COLO668 (cell line): ENCODE results near the gene MMP25.
A peak's percentile ranks its signal among the peaks of the same experiment; 100 is the strongest.

Source experiments
- DNase-seq: peaks from one replicate; lab custom pipeline; 2025; ENCODE audit not compliant: unreplicated experiment; lab: John Stamatoyannopoulos, UW

Gene MMP25

DNA sequence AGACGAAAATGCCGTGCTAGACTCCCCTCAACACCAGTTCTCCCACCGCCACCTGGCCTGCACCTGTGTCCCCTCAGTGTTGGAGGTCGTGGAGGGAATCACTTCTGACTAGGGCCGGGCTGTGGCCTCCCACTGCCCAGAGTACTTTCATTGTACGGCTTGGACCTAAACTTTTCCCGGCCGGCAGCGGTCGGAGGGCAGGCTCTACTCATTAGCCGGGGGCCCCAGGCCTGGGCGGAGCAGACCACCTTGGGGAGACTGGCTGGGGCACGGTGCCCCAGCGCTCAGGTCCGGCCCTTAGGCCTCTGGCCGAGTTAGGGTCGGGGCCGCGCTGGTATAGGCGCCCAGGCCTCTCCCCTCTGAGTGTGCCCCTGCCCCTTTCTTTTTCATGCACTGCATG, 29.0 kb upstream of the MMP25 start:
- DNase-seq: no peak

DNA sequence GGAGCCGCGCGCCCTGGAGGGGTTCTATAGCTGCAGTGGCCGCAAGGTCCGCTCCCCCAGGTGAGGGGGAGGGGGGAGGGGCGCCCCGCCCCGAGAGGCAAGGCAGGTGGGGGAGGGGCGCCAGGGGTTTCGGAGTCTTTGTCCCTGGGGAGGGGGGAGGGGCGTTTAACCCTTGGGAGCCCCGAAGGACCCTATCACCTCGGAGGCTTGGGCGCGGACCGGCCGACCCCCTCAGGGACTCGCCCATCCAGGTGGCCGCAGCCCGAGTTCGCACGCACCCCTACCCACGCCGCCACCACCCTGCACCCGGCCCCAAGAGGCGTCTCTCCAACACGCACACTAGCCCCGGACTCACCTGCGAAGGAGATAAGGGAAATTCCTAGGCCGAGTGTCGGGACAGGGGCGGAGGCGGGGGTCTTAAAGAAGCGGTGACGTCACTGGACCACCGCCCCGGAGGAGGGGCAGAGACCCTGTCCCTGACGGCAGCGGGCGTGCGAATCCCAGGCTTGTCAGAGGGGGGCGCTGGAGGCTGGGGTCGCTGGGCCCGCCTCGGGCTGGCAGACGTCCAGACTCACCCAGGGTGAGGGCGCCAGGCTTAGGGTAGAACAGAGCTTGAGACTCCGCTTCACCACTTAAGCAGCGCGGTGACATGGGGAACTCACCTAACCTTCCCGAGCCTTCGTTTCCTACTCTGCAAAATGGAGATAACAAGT, 28.4 kb upstream of the MMP25 start, which contains the start of gene CLDN6:
Gene CLDN6 (minus strand): TSS at position 390 of the 713 bp plus-strand sequence. CDS start 2,162 bp downstream, outside the sequence.
- peak; percentile 38 for DNase-seq

DNA sequence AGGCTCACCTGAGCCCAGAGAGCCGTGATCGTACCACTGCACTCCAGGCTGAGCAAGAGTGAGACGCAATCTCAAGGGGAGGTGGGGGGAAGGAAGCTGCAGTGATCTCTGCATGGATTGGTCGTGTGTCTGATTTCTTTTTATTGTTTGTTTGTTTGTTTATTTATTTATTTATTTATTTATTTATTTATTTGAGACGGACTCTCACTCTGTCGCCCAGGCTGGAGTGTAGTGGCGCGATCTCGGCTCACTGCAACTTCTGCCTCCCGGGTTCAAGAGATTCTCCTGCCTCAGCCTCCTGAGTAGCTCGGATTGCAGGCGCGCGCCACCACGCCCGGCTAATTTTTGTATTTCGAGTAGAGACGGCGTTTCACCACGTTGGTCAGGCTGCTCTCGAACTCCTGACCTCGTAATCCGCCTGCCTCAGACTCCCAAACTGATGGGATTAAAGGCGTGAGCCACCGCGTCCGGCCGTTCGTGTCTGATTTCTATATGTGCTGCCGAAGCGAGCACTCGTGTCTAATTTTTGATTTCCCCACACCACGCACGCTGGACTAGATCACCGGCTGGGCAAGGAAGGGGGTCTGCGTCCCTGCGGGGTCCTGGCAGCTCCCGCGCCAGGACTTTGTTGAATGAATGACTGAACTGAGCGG, 26.6 kb upstream of the MMP25 start:
- no peak for DNase-seq

DNA sequence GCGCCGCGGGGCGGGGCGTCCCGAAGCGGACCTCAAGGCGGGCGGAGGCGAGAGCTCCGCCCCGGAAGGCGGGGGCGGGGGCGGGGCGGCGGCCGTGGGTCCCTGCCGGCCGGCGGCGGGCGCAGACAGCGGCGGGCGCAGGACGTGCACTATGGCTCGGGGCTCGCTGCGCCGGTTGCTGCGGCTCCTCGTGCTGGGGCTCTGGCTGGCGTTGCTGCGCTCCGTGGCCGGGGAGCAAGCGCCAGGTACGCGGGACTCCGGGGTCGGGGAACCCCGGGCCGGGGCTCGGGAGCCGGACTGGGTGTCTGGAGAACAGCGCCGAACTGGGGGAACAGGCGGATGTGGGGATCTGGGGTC, 26.1 kb upstream of the MMP25 start, which contains the start of gene TNFRSF12A:
Gene TNFRSF12A (plus strand): TSS at position 122 of the 357 bp plus-strand sequence. CDS start 30 bp downstream, at position 152.
- DNase-seq: peak; percentile 86

DNA sequence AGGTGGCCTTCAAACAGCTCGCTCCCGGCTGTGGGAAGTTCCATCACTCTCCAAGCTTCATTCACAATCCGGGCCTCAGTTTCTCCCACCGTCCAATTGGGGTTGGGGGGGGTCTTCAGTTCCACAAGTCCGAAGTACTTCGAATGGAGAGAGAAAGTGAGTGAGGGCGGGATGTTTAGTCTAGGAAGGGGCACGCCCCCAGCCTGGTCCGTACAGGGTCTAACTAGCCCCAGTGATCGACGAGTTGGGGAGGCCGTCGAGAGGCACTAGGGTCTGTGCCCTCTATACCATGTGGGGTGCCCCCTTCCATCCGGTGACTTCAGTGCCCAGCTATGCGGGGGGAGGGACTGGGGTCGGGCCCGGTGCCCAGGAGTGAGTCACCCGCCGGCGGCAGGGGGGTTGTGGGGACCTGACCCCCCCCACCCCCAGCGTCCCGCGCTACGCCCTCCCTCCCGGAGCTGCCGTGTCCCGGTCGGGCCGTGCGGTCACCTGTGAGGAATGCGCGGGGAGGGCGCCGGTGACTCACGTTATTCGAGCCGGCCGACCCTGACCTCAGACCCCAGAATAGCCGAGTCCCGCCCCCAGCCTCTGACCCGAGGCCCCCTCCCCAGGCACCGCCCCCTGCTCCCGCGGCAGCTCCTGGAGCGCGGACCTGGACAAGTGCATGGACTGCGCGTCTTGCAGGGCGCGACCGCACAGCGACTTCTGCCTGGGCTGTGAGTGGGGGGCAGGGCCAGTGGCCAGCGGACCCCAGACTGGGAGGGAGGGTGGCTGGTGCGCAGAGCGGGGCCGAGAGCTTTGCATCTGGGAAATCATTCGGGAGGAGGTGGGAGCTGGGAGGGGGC, 25.5 kb upstream of the MMP25 start:
- DNase-seq: peak; percentile 55

DNA sequence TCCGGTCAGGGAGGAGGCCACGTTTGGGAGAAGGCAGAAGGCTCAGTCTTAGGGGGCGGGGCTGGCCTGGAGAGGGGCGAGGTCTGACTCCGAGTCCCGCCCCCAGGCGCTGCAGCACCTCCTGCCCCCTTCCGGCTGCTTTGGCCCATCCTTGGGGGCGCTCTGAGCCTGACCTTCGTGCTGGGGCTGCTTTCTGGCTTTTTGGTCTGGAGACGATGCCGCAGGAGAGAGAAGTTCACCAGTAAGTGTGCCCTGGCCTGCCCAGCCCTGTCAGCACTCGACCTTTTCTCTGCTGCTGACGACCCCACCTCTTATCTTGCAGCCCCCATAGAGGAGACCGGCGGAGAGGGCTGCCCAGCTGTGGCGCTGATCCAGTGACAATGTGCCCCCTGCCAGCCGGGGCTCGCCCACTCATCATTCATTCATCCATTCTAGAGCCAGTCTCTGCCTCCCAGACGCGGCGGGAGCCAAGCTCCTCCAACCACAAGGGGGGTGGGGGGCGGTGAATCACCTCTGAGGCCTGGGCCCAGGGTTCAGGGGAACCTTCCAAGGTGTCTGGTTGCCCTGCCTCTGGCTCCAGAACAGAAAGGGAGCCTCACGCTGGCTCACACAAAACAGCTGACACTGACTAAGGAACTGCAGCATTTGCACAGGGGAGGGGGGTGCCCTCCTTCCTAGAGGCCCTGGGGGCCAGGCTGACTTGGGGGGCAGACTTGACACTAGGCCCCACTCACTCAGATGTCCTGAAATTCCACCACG, 24.7 kb upstream of the MMP25 start:
- DNase-seq: peak; percentile 73

DNA sequence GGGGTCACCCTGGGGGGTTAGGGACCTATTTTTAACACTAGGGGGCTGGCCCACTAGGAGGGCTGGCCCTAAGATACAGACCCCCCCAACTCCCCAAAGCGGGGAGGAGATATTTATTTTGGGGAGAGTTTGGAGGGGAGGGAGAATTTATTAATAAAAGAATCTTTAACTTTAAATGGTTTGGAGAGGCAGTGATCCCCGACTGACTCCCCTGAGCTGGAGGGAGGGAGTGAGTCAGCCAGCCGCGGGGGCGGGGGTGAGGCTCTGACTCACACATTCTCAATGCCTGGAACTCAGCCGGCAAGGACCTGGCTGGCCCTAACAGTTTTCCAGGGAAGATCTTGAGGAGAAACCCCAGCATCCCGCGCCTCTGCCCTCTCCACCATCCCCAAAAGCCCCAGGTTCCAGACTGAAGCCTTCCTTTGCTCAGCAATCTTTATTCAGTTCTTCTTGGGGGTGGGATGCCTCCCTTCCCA, 24.1 kb upstream of the MMP25 start:
- peak; percentile 72 for DNase-seq

DNA sequence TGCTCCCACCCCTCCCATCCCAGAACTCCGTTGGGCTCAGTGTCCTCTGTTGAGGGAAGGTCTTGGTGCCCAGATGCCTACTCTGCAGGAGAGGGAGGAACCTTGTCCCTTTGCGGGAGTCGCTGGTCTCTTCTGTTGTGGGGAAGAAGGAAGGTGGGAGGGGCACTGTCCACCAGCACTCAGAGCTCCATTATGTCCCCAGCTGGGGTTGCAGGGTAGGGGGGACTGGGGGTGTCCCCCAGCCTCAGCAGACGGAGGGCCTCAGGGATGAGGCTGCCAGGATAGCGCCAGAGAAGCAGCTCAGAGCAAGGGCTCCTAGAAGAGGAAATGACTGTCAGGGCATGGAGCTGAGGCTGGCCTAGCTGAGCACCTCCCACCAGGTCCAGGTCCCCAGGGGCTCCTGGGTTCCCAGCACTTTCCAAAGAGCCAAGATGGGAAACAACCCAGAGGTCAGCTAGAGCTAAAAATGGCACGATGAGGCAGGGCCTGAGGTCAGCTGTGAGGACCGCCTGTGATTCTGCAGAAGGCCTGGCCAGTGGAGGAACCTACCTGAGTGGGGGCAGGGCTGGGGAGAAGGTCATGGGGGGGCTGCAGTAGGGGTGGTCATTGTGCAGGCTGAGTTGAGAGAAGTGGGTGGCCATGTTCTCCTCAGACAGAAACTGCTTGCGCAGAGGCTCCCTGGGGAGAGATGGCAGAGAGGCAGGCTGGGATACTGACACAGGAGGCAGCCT, 23.5 kb upstream of the MMP25 start:
- no peak for DNase-seq

DNA sequence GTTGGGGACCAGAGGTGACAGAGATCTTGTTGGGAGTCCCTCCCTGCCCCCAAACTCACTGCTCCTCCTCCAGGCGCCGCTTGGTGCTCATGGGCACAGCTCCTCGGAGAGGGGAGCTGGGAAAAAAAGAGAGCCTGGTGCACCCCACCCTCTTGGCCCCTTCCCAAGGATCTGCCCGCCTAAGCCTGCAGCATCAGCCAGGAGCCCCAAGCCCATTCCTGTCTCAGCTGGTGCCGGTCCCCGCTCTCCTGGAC, 23.0 kb upstream of the MMP25 start:
- peak; percentile 25 for DNase-seq

DNA sequence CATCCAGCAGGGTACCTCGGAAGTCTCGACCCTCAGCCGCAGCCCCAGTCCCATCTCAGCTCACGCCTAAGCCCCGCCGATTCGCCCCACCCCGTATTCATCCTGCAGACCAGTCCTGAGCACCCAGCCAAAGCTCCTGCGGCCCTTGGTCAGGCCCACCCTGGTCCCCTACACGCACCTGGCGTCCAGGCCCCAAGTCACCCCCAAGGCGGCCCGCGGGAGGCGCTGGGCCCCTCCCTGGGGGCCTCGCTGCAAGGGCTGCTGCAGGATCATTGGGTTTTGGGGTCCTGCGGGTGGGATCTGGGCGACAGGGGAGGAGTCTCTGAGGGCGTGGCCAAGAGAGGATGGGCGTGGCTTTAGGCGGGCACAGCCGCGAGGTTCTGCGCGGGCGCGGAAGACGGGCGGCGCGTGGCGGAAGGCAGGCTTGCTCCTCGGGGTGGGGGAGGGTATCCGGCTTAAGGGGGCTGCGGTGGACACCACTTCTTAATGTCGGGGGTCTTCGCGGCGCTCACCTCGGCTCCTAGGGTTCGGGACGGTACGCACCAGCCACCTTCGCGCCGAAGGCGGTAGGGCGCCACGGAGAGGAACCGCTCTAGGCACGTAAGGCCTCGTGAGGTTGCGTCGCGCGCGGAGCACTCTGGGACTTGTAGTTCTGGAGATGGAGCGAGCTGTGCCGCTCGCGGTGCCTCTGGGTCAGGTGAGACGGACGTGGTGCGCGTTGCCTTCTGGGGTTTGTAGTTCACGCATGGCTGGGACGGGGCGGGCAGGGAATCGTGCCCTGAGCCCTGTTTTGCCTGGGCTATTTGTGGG, 22.5 kb upstream of the MMP25 start, which contains the start of the genes HCFC1R1 and THOC6:
Gene HCFC1R1 (minus strand): TSS at position 274 of the 810 bp plus-strand sequence. CDS start 1 bp downstream, at position 273.
Gene THOC6 (plus strand): TSS at position 367 of the 810 bp plus-strand sequence. CDS start 292 bp downstream, at position 659.
- DNase-seq: peak; percentile 98

DNA sequence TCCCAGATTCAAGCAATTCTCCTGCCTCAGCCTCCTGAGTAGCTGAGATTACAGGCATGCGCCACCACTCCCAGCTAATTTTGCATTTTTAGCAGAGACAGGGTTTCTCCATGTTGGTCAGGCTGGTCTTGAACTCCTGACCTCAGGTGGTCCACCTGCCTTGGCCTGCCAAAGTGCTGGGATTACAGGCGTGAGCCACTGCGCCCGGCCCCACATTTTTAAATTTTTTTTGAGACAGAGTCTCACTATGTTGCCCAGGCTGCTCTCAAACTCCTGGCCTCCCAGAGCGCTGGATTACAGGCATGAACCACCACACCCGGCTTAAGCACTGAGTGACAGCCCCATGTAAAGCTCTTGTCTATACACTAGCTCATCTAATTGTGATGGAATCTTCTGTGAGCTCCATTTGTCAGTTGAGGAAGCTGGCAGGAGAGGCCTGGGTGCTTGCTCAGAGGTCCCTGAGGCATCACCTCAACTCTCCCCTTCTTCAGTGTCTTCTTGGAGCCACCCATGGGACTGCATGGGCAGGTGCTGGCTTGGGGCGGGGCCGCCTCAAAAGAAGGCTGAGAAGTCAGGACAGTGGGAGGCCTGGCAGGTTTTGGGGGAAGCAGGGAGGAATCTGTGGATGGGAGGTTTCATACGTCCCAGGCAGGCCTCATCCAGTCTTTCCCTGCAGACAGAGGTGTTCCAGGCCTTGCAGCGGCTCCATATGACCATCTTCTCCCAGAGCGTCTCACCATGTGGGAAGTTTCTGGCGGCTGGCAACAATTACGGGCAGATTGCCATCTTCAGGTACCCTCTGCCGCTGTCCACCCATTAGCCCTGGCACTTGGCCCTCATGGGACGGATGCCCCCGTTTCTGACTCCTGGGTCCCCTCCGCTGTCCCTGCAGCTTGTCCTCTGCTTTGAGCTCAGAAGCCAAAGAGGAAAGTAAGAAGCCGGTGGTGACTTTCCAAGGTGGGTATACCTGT, 21.0 kb upstream of the MMP25 start:
- no peak for DNase-seq

DNA sequence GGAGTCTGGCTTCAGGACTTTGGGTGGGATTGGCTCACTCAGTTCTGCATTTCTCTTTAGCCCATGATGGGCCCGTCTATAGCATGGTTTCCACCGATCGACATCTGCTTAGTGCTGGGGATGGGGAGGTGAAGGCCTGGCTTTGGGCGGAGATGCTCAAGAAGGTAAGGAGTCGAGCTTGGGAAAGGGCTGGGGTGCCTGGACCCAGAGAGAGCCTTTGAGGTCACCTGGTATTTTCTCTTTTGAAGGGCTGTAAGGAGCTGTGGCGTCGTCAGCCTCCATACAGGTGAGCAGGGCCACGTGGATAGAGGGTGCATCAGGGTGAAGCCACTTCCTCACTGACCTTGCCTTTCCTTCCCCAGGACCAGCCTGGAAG, 20.4 kb upstream of the MMP25 start:
- DNase-seq: no peak

DNA sequence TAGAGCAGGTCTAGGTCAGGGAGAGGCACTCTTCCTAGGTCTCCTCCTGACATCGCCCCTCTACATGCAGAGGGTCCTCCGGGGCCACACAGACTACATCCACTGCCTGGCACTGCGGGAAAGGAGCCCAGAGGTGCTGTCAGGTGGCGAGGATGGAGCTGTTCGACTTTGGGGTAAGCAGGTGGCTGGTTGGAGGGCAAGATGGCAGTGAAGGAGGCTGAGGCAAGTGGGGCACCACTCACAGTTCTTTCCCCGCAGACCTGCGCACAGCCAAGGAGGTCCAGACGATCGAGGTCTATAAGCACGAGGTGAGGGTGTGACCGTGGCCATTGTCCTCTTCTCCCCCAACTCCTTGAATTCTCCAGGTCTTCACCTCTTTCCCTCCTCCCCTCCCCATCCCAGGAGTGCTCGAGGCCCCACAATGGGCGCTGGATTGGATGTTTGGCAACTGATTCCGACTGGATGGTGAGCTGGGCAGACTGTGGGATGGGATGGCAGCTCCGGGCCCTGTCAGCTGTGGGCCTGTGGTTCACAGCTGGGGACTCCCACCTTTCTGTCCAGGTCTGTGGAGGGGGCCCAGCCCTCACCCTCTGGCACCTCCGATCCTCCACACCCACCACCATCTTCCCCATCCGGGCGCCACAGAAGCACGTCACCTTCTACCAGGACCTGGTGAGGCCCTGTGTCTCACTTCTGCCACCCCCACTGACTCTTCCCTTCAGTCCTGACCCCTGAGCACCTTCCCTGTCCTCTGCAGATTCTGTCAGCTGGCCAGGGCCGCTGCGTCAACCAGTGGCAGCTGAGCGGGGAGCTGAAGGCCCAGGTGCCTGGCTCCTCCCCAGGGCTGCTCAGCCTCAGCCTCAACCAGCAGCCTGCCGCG, 19.5 kb upstream of the MMP25 start:
- no peak for DNase-seq

DNA sequence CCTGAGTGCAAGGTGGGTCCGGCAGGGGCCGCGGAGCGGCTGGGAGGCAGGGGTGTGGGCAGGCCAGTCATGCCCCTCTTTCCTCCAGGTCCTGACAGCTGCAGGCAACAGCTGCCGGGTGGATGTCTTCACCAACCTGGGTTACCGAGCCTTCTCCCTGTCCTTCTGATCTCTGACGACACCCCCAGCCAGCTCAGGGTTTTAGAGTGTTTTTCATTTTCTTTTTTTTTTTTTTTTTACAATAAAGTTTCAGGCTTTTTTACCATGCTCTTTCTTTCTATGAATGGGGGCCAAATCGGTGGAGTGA, 18.9 kb upstream of the MMP25 start:
- DNase-seq: no peak

DNA sequence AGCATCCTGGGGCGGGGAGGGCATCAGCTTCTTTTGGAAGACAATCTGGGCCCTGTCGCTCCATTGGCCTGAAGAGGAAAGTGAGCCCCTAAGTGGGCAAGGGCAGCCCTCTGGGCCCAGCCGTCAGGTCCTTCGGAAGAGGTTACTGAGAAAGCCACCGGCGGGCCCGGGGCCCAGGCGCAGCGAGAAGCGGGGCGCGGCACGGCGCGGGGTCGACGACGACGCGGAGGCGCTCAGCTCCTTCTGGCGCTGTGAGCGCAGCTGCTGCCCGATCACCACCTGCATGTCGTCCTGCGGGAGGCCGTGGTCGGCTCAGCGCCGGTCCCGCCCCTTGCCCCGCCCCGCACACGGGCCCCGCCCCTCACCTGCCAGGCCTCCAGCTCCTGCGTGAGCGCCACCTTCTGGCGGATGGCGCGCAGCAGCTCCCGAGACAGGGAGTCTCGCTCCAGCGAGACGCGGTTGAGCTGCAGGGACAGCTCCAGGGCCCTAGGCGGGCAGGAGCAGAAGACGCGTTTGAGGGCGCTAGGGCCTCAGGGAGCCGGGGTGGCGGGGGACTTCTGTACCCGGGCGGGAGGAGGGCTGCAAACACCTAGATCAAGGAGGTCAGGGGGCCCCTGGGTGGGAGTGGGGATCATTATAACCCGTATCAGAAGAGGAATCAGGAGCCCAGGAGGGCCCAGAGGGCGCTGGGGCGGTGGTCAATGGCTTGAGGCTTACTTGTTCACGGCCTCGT, 18.2 kb upstream of the MMP25 start:
- DNase-seq: peak; percentile 94

DNA sequence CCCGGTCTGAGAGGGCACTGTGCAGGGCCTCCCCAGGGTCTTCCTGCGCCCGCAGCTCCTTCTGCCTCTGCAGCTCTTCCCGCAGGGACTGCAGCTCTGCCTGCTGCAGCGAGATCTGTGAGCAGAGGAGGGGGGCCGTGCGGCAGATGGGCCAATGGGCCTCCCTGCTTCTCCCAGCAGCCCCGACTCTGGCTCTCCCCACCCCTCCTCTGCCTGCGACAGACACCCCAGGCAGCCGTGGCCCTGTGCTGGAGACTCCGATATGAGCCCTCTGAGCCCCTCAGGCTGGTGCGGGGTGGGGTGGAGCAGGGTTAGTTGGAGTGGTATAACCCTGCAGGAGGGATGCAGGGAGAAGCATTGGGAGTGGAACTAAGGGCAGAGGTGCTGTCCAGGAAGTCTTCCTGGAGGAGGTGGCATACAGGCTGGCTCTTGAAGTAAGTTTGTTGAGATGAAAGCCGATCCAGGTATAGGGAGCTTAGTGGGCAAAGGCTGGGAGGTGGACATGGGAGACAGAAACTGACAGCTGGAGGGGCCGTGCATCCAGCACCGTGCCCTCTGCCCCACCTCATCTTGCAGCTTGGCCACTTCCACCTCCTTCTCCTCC, 17.5 kb upstream of the MMP25 start:
- DNase-seq: no peak
